Measurements from ENCODE around the gene BRWD1.

BRWD1 gene

DNA sequence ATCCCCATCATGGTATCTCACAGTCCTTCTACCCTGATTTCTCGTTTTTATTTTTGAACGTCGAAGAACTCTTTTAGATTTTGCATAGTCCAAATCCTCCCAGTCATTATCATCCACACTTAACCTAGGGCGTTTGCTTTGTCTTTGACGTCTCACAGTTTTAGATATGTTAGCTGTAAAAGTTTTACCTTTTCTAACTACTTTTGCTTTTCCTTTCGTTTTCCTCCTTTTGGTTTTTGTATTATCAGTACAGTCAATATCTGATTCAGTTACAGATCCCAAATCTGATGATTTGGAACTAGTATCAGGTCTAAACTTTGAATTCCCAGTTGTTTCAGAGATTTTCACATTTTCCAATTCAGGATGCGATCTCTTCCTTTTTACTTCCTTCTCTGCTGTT is 117.1 kb downstream of the BRWD1 start:
- DNase-seq, result no peak

GRCh38 chr21:39193380-39193779 is 120.1 kb downstream of the BRWD1 start:
- DNase-seq, result no peak

GRCh38 chr21:39189857-39190604 is 123.4 kb downstream of the BRWD1 start:
- peak; percentile 30 for DNase-seq

DNA sequence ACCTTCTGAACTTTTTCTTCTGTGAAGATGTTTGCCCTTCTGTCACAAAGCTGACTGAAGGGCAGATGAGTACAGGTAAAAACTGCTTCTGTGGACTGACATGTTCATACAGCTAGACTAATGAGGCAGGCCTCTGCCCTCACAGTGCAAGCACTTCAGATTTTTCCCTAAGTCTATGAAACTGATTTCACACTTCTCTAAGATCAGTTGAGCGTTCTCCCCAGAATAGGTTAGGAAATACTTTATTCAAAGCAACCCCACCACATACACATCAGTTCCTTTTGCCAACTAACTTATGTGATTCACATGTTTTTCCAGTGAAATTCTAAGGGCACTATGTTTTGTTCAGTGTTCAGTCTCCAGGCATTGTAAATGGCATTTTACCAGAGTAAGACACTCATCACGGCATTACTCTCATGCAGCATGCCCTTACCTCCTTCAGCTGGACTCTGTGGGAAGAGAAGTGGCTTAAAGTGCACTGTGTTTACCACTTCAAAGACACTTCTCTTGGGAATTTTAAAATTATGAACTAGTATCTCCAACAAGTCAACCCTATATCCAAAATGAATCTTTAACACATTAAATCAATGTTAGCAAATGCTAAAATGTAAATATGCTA is 124.8 kb downstream of the BRWD1 start:
- no peak for DNase-seq

- no peak for DNase-seq
Measured at GRCh38 chr21:39187141-39187540, 126.3 kb downstream of the BRWD1 start.

GRCh38 chr21:39186676-39187075 is 126.8 kb downstream of the BRWD1 start:
- no peak for DNase-seq

DNA sequence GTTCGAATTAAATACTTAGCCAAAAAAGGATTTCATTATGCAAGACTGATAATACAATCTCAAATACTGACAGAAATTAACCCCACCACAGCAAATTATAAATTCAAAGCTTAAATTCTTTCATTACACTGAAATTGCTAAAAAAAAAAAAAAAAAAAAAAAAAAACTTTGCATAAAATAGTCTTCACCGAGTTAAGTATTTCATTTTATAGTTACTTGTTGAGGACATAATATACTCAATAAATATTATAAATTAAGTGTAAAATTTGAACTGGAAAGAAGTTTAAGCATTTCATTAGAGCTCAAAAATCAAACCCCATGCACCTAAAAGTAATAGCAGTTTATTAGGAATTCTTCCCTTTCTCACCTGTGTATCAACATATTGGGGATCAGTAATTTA is 128.3 kb downstream of the BRWD1 start:
- DNase-seq, result no peak

- no peak for DNase-seq
Measured at GRCh38 chr21:39184050-39184980, 129.1 kb downstream of the BRWD1 start.

GRCh38 chr21:39183272-39184049 is 130.0 kb downstream of the BRWD1 start, which contains the start of gene PSMG1:
PSMG1 (minus strand) TSS chr21:39183451; CDS start chr21:39183385, 66 bp downstream.
- peak; percentile 93 for DNase-seq

GRCh38 chr21:39182484-39183271 is 130.8 kb downstream of the BRWD1 start:
- DNase-seq, result peak; percentile 31

- DNase-seq, result no peak
Measured at GRCh38 chr21:39182016-39182415, 131.4 kb downstream of the BRWD1 start.

DNA sequence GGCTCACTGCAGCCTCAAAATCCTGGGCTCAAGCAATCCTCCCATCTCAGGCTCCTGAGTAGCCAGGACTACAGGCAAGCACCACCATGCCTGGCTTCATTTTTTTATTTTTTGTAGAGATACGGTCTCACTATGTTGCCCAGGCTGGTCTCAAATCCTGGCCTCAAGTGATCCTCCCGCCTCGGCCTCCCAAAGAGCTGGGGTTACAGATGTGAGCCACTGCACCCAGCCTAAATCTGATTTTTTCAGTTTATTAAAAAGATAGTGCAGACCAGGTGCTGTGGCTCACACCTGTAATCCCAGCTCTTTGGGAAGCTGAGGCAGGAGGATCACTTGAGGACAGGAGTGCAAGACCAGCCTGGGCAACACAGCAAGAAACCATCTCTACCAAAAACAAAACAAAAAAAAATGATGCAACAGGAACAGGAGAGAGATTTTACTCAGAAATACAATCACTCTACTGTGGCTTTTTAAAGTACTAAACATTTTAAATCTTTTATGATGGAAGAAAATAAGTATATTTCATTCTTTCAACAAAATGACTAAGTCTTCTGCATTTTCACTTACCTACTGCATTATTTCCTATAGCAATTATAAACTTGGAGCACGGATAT is 132.1 kb downstream of the BRWD1 start:
- DNase-seq, result no peak

DNA sequence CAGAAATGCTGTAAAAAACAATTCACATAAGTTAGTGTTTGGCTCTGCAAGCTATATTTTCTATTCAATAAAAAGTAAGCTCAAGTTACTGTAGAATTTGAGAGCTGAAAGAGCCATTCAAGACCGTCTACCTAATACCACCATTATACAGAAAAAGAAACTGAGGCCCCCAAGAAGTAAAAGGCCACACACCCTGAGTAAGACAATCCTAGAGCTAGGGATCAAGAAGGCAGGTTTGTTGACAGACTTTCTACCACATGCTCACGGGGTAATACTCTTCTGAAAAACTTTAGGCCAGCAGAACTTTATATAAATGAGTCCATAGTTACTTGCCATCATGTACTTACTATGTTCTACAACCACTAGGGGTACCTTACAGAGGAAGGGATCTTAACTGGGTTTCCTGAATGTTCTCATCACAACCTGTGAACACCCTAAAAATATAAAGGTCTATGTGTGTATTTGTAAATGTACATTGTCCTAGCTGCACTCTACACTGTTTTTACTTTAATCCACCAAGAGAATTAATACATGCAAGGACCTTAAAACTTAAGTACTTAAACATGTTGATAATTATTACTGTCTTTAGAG is 132.9 kb downstream of the BRWD1 start:
- peak; percentile 25 for DNase-seq

- no peak for DNase-seq
Measured at GRCh38 chr21:39178421-39178820, 135.0 kb downstream of the BRWD1 start.

DNA sequence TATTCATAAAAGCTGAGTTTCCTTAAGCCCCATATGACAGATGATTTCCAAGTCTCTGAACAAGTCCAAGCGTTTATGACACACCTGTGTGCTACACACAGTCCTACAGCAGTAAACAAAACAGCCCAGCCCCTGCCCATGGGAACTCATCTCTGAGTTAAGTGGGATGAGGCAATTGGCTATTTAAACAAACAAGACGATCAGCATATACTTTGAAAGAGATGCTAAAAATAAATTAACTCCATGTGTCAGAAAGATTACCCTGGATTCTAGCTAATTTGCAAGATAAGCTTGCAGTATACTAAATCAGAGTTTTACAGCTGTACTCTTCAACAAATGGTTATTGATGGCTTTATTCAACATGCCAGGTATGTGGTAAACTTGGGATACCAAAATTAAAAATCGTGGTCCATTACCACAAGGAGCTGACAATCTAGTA is 137.1 kb downstream of the BRWD1 start:
- peak; percentile 9 for DNase-seq

- DNase-seq, result no peak
Measured at GRCh38 chr21:39175665-39176064, 137.8 kb downstream of the BRWD1 start.

DNA sequence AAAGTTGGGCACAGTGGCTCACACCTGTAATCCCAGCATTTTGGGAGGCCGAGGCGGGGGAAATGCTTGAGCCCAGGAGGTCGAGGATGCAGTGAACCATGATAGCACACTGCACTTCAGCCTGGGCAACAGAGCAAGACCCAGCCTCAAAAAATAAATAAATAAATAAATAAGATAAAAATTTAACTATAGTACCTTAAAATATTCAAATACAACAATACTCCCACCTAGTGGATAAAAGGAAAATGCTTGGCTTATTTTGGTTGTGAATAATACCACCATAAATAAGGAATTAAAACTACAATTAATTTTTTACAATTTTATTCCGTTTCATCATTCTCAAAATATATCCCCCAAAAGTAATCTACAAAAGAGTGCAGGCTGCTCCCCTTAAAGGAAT is 138.3 kb downstream of the BRWD1 start:
- DNase-seq, result peak; percentile 42

- DNase-seq, result no peak
Measured at GRCh38 chr21:39173716-39174680, 139.4 kb downstream of the BRWD1 start.

GRCh38 chr21:39169906-39170305 is 143.5 kb downstream of the BRWD1 start:
- no peak for DNase-seq

GRCh38 chr21:39168800-39169199 is 144.6 kb downstream of the BRWD1 start:
- no peak for DNase-seq

Measured in HCEC 1CT (cell line).